ENCODE data around the gene VCPKMT. TPM values are rescaled to one million over a fixed set of nuclear protein-coding genes. Genes with fewer than 3 reads are reported as not detected.

Gene VCPKMT
- total and polyA plus RNA-seq, 9 of the 15 experiments (the other 6 are each of a cell fraction or from before 2014, with no cell fraction given) = 2.7 to 7.8 (median 6.3) TPM

- FAIRE-seq = no peak
- no peak for DNase-seq (ENCODE audit: extremely low read depth in 1 of 4, low spot score in 3 of 4)
- H3K9me1 ChIP-seq (ENCODE audit: control insufficient read depth, insufficient read depth, low read length) = peaks cover 3% of the 10 kb centered on the region
- H3K27me3 ChIP-seq (ENCODE audit: control insufficient read depth in 2 of 2, insufficient read depth in 2 of 2, low read length in 2 of 2) = no peaks in the 10 kb centered on the region
- in situ Hi-C loops (cut with MboI) = no loop called here
- intact Hi-C loops (cut with micrococcal nuclease) = loop anchor here (2.0 to 5.0 kb wide), 3 partner anchors 58 to 197 kb away; no protein-coding TSS in a partner anchor
- H3K79me2 ChIP-seq (ENCODE audit: control insufficient read depth, insufficient read depth, low read length) = no peaks in the 10 kb centered on the region
- CTCF ChIA-PET (ENCODE audit: low intra/inter-chr PET ratio) = no interaction called here
- H3K36me3 ChIP-seq (ENCODE audit: control insufficient read depth, insufficient read depth, low read length) = no peaks in the 10 kb centered on the region
- POLR2A ChIA-PET = no interaction called here
- no peaks in the 10 kb centered on the region for H4K20me1 ChIP-seq (replicated peaks; ENCODE audit: control insufficient read depth, insufficient read depth, low read length)
- H3K4me1 ChIP-seq (replicated peaks in 1 of 2; ENCODE audit: control insufficient read depth in 2 of 2, insufficient read depth in 2 of 2, low read length in 2 of 2) = peaks cover 39 to 64% of the 10 kb centered on the region in 2 experiments
- ATAC-seq = no peak
- H2AFZ ChIP-seq (ENCODE audit: low read depth, low read length) = peak overlapping the region; percentile 47
- BruUV-seq (replicated peaks) = no TSS peak
- peak overlapping the region; percentile 60 to 64; a peak in 1 of 4 replicates for H3K9ac ChIP-seq (ENCODE audit: insufficient read depth in 1 of 2, low read depth in 2 of 2, low read length in 2 of 2)
- WGBS (ENCODE audit: insufficient coverage, low coverage, missing lambda C conversion rate) = 68% methylated on average over 9 of the region's 13 CpGs
- H3K9me3 ChIP-seq (replicated peaks; ENCODE audit: control insufficient read depth, insufficient read depth, low read depth, low read length) = no peaks in the 10 kb centered on the region
- H3K4me2 ChIP-seq (ENCODE audit: insufficient read depth, low read length) = peak overlapping the region; percentile 42; the same call in 1 of the 2 replicates
- H3K27ac ChIP-seq (ENCODE audit: extremely low read depth, low read depth, low read length) = peak overlapping the region; percentile 90
- no peak overlapping the region for H3K4me3 ChIP-seq
- TF ChIP-seq FUS (optimal IDR thresholded peaks at IDR 0.05; ENCODE audit: low read depth, low read length) (no peak), FOXP4 (CRISPR knock-in tag; IDR thresholded peaks at IDR 0.05; ENCODE audit: borderline replicate concordance) (no peak), ZHX1 (conservative IDR thresholded peaks at IDR 0.05; ENCODE audit: low read length) (no peak), KDM2B (CRISPR knock-in tag; IDR thresholded peaks at IDR 0.05) (no peak), USF1 (CRISPR knock-in tag; IDR thresholded peaks at IDR 0.05) (no peak), TOE1 (IDR thresholded peaks at IDR 0.05; ENCODE audit: borderline replicate concordance) (no peak), TOE1 (CRISPR knock-in tag; IDR thresholded peaks at IDR 0.05; ENCODE audit: borderline replicate concordance, low read depth) (no peak)
Observed at GRCh38 chr14:50059763-50060616, 56.4 kb downstream of the VCPKMT start.

Measured in K562 (cell line).